ENCODE results near the gene HMCN1.

HMCN1 gene

GRCh38 chr1:186002406-186002805, 268.2 kb downstream of the HMCN1 start:
- Histone ChIP-seq H3K27me3 (ENCODE audit: insufficient read depth, insufficient read length) (no peaks in the 10 kb centered on the region), H3K9me3 (ENCODE audit: insufficient read depth, low read length) (no peaks in the 10 kb centered on the region), H3K4me1 (ENCODE audit: insufficient read depth, insufficient read length) (no peaks in the 10 kb centered on the region), H3K9ac (ENCODE audit: insufficient read length, low read depth) (no peak overlapping the region), H3K4me3 (ENCODE audit: insufficient read length, low read depth) (no peak overlapping the region), H3K36me3 (ENCODE audit: insufficient read depth, insufficient read length, low read length) (no peaks in the 10 kb centered on the region)
- TF ChIP-seq SUZ12 (IDR thresholded peaks at IDR 0.05; ENCODE audit: extremely low read depth, insufficient read depth, insufficient read length) (no peak), YY1 (IDR thresholded peaks at IDR 0.05; ENCODE audit: insufficient read depth, insufficient read length) (no peak), ZNF274 (IDR thresholded peaks at IDR 0.05; ENCODE audit: low read depth, low read length) (no peak)
- DNase-seq (ENCODE audit: low read depth, low spot score): no peak

GRCh38 chr1:186009039-186009737, 275.0 kb downstream of the HMCN1 start:
- Histone ChIP-seq H3K27me3 (ENCODE audit: insufficient read depth, insufficient read length) (no peaks in the 10 kb centered on the region), H3K4me3 (ENCODE audit: insufficient read length, low read depth) (no peak overlapping the region), H3K9ac (ENCODE audit: insufficient read length, low read depth) (no peak overlapping the region), H3K9me3 (ENCODE audit: insufficient read depth, low read length) (no peaks in the 10 kb centered on the region), H3K36me3 (ENCODE audit: insufficient read depth, insufficient read length, low read length) (no peaks in the 10 kb centered on the region), H3K4me1 (ENCODE audit: insufficient read depth, insufficient read length) (no peaks in the 10 kb centered on the region)
- TF ChIP-seq ZNF274 (IDR thresholded peaks at IDR 0.05; ENCODE audit: low read depth, low read length) (no peak), YY1 (IDR thresholded peaks at IDR 0.05; ENCODE audit: insufficient read depth, insufficient read length) (no peak), SUZ12 (IDR thresholded peaks at IDR 0.05; ENCODE audit: extremely low read depth, insufficient read depth, insufficient read length) (no peak)
- DNase-seq (ENCODE audit: low read depth, low spot score): no peak

GRCh38 chr1:186014370-186015037, 280.3 kb downstream of the HMCN1 start:
- H3K27me3 ChIP-seq (ENCODE audit: insufficient read depth, insufficient read length): no peaks in the 10 kb centered on the region
- no peak overlapping the region for H3K4me3 ChIP-seq (ENCODE audit: insufficient read length, low read depth)
- TF ChIP-seq SUZ12 (IDR thresholded peaks at IDR 0.05; ENCODE audit: extremely low read depth, insufficient read depth, insufficient read length) (no peak), YY1 (IDR thresholded peaks at IDR 0.05; ENCODE audit: insufficient read depth, insufficient read length) (no peak), ZNF274 (IDR thresholded peaks at IDR 0.05; ENCODE audit: low read depth, low read length) (no peak)
- no peaks in the 10 kb centered on the region for H3K9me3 ChIP-seq (ENCODE audit: insufficient read depth, low read length)
- H3K9ac ChIP-seq (ENCODE audit: insufficient read length, low read depth): no peak overlapping the region
- H3K36me3 ChIP-seq (ENCODE audit: insufficient read depth, insufficient read length, low read length): no peaks in the 10 kb centered on the region
- no peaks in the 10 kb centered on the region for H3K4me1 ChIP-seq (ENCODE audit: insufficient read depth, insufficient read length)
- DNase-seq (ENCODE audit: low read depth, low spot score): no peak

GRCh38 chr1:186016856-186017255, 282.7 kb downstream of the HMCN1 start:
- H3K9me3 ChIP-seq (ENCODE audit: insufficient read depth, low read length): no peaks in the 10 kb centered on the region
- no peaks in the 10 kb centered on the region for H3K4me1 ChIP-seq (ENCODE audit: insufficient read depth, insufficient read length)
- H3K4me3 ChIP-seq (ENCODE audit: insufficient read length, low read depth): no peak overlapping the region
- no peaks in the 10 kb centered on the region for H3K27me3 ChIP-seq (ENCODE audit: insufficient read depth, insufficient read length)
- DNase-seq (ENCODE audit: low read depth, low spot score): no peak
- H3K36me3 ChIP-seq (ENCODE audit: insufficient read depth, insufficient read length, low read length): no peaks in the 10 kb centered on the region
- no peak overlapping the region for H3K9ac ChIP-seq (ENCODE audit: insufficient read length, low read depth)
- TF ChIP-seq SUZ12 (IDR thresholded peaks at IDR 0.05; ENCODE audit: extremely low read depth, insufficient read depth, insufficient read length): no peak
- no peak for TF ChIP-seq YY1 (IDR thresholded peaks at IDR 0.05; ENCODE audit: insufficient read depth, insufficient read length)
- no peak for TF ChIP-seq ZNF274 (IDR thresholded peaks at IDR 0.05; ENCODE audit: low read depth, low read length)

- Histone ChIP-seq H3K9me3 (ENCODE audit: insufficient read depth, low read length) (no peaks in the 10 kb centered on the region), H3K36me3 (ENCODE audit: insufficient read depth, insufficient read length, low read length) (no peaks in the 10 kb centered on the region), H3K9ac (ENCODE audit: insufficient read length, low read depth) (no peak overlapping the region), H3K4me3 (ENCODE audit: insufficient read length, low read depth) (no peak overlapping the region), H3K4me1 (ENCODE audit: insufficient read depth, insufficient read length) (no peaks in the 10 kb centered on the region), H3K27me3 (ENCODE audit: insufficient read depth, insufficient read length) (no peaks in the 10 kb centered on the region)
- TF ChIP-seq ZNF274 (IDR thresholded peaks at IDR 0.05; ENCODE audit: low read depth, low read length): no peak
- no peak for TF ChIP-seq SUZ12 (IDR thresholded peaks at IDR 0.05; ENCODE audit: extremely low read depth, insufficient read depth, insufficient read length)
- no peak for TF ChIP-seq YY1 (IDR thresholded peaks at IDR 0.05; ENCODE audit: insufficient read depth, insufficient read length)
- no peak for DNase-seq (ENCODE audit: low read depth, low spot score)
These were observed 288.0 kb downstream of the HMCN1 start for GRCh38 chr1:186022184-186022583.

GRCh38 chr1:186026946-186027345, 292.8 kb downstream of the HMCN1 start:
- Histone ChIP-seq H3K9me3 (ENCODE audit: insufficient read depth, low read length) (no peaks in the 10 kb centered on the region; the same call in 1 of the 2 replicates), H3K9ac (ENCODE audit: insufficient read length, low read depth) (no peak overlapping the region), H3K4me3 (ENCODE audit: insufficient read length, low read depth) (no peak overlapping the region), H3K4me1 (ENCODE audit: insufficient read depth, insufficient read length) (no peaks in the 10 kb centered on the region), H3K36me3 (ENCODE audit: insufficient read depth, insufficient read length, low read length) (no peaks in the 10 kb centered on the region), H3K27me3 (ENCODE audit: insufficient read depth, insufficient read length) (no peaks in the 10 kb centered on the region)
- DNase-seq (ENCODE audit: low read depth, low spot score): no peak
- no peak for TF ChIP-seq SUZ12 (IDR thresholded peaks at IDR 0.05; ENCODE audit: extremely low read depth, insufficient read depth, insufficient read length)
- no peak for TF ChIP-seq ZNF274 (IDR thresholded peaks at IDR 0.05; ENCODE audit: low read depth, low read length)
- TF ChIP-seq YY1 (IDR thresholded peaks at IDR 0.05; ENCODE audit: insufficient read depth, insufficient read length): no peak

- no peak overlapping the region for H3K9ac ChIP-seq (ENCODE audit: insufficient read length, low read depth)
- no peaks in the 10 kb centered on the region for H3K4me1 ChIP-seq (ENCODE audit: insufficient read depth, insufficient read length)
- H3K36me3 ChIP-seq (ENCODE audit: insufficient read depth, insufficient read length, low read length): no peaks in the 10 kb centered on the region
- H3K27me3 ChIP-seq (ENCODE audit: insufficient read depth, insufficient read length): no peaks in the 10 kb centered on the region
- H3K9me3 ChIP-seq (ENCODE audit: insufficient read depth, low read length): no peaks in the 10 kb centered on the region; the same call in 1 of the 2 replicates
- TF ChIP-seq YY1 (IDR thresholded peaks at IDR 0.05; ENCODE audit: insufficient read depth, insufficient read length): no peak
- no peak for TF ChIP-seq SUZ12 (IDR thresholded peaks at IDR 0.05; ENCODE audit: extremely low read depth, insufficient read depth, insufficient read length)
- no peak for TF ChIP-seq ZNF274 (IDR thresholded peaks at IDR 0.05; ENCODE audit: low read depth, low read length)
- DNase-seq (ENCODE audit: low read depth, low spot score): no peak
- no peak overlapping the region for H3K4me3 ChIP-seq (ENCODE audit: insufficient read length, low read depth)
These were observed 293.4 kb downstream of the HMCN1 start for GRCh38 chr1:186027621-186028020.

Measured in NT2/D1 (cell line).